H1 (cell line): ENCODE measurements around the gene PNPLA8.

ENCODE experiments used
- EP300 ChIP-seq, 2 experiments: IDR thresholded peaks; 1 replicate in 1 of 2; 2 replicates in 1 of 2; pipeline ENCODE4 v1.6.1; 2011 to 2012; ENCODE audit warnings: low read depth in 2 of 2, low read length in 2 of 2, mild to moderate bottlenecking in 2 of 2, borderline replicate concordance in 1 of 2, inconsistent platforms in 1 of 2, moderate library complexity in 1 of 2
- MAFK ChIP-seq: IDR thresholded peaks from 2 replicates; pipeline ENCODE4 v1.6.1; 2012; ENCODE audit warnings: low read depth, mild to moderate bottlenecking, improper control_type of control experiment, low read length
- POLR2AphosphoS5 ChIP-seq: IDR thresholded peaks from 2 replicates; pipeline ENCODE4 v1.6.1; 2011; ENCODE audit warnings: low read depth, low read length
- RNF2 ChIP-seq: fragments of 200-900, 300-1000 bp; sonication (generic); IDR thresholded peaks from 2 replicates; pipeline ENCODE4 v1.7.1; 2016; ENCODE audit warnings: borderline replicate concordance, low read depth, mild to moderate bottlenecking, antibody characterized with exemption, low read length; ENCODE audit not compliant: poor library complexity, severe bottlenecking; ENCODE audit errors: missing control alignments
- TF ChIP-seq, protein P1 (sequence below), 3 experiments: IDR thresholded peaks; 1 replicate in 2 of 3; 2 replicates in 1 of 3; pipeline versions ENCODE4 v1.5.1 to v1.6.1; 2011; ENCODE audit warnings: low read length in 3 of 3, mild to moderate bottlenecking in 3 of 3, inconsistent platforms in 2 of 3, low read depth in 1 of 3, moderate library complexity in 1 of 3; ENCODE audit not compliant: insufficient read depth in 1 of 3; ENCODE audit errors: control extremely low read depth in 1 of 3

DNA sequence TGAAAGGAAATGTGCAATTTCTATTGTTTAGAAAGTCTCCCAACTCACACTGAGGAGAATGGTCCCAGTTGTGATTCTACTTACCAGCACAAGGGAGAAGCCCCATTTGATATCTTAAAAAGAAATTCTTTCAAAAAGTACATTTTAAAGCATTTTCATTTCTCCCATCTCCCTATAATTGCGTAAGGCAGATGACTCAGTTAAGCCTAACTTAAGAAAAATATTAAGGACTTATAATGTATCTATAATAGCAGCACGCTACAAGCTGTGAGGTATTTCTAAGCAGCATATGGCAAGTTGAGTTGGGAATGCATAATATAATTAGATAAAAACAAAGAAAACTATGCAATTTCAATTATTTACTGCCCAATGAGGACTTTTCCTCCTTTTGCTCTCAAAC, 61.2 kb downstream of the PNPLA8 start:
- TF ChIP-seq, protein P1, sequence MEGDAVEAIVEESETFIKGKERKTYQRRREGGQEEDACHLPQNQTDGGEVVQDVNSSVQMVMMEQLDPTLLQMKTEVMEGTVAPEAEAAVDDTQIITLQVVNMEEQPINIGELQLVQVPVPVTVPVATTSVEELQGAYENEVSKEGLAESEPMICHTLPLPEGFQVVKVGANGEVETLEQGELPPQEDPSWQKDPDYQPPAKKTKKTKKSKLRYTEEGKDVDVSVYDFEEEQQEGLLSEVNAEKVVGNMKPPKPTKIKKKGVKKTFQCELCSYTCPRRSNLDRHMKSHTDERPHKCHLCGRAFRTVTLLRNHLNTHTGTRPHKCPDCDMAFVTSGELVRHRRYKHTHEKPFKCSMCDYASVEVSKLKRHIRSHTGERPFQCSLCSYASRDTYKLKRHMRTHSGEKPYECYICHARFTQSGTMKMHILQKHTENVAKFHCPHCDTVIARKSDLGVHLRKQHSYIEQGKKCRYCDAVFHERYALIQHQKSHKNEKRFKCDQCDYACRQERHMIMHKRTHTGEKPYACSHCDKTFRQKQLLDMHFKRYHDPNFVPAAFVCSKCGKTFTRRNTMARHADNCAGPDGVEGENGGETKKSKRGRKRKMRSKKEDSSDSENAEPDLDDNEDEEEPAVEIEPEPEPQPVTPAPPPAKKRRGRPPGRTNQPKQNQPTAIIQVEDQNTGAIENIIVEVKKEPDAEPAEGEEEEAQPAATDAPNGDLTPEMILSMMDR (IDR thresholded peaks at IDR 0.05; ENCODE audit: control extremely low read depth in 1 of 3, insufficient read depth in 1 of 3, low read depth in 1 of 3, low read length in 3 of 3): no peak
- TF ChIP-seq RNF2 (no peak), MAFK (no peak), POLR2AphosphoS5 (no peak), EP300 (IDR thresholded peaks at IDR 0.05; ENCODE audit: borderline replicate concordance in 1 of 2, low read depth in 2 of 2, low read length in 2 of 2) (no peak)
